ENCODE measurements around the gene C10orf120.
A peak's percentile ranks its signal among the peaks of the same experiment; 100 is the strongest.

The C10orf120 gene

GRCh38 chr10:122658356-122659049 lies 41.1 kb downstream of the C10orf120 start:
- DNase-seq, result peak; percentile 25

DNA sequence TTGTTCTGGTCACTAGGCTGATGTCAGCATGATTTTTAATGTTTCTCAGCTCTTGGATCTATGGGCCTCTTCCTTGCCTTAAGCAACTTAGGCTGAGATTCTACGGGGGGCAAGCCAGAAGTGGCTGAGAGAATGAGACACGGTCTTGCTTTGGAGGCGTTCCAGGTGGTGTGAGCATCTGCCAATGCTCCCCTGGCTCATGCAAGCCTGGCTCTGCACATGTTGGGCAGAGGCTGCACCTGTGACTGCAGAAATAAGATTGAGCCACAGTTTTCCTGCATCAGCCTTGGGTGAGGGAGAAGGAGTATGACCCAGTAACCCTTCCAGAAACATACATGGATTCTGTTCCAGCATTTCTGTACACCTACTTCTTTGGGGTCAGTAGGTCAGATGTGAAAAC lies 41.9 kb downstream of the C10orf120 start:
- DNase-seq, result peak; percentile 34

GRCh38 chr10:122657255-122657654 lies 42.4 kb downstream of the C10orf120 start:
- DNase-seq, result peak; percentile 31

DNA sequence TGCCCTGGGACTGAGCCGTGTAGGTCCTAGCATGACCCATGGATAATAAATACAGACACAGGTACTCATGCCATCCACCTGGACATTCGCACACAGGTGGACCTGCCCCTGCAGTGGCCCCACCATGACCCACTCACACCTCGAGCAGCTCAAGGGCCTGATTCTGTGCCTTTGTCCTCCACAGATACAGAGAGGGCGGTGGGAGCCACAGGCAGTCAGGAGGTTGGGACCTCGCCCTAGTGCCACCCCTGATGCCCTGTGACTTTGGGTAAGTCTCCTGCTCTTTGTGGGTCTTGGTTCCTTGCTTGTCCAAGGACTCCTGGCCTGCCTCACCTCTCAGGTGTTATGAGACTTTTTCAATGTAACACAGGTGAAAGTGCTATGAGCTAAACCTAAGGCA lies 42.9 kb downstream of the C10orf120 start:
- DNase-seq, result no peak

GRCh38 chr10:122656308-122656705 lies 43.3 kb downstream of the C10orf120 start:
- DNase-seq, result peak; percentile 2

GRCh38 chr10:122655524-122656307 lies 43.9 kb downstream of the C10orf120 start:
- peak; percentile 27 for DNase-seq

DNA sequence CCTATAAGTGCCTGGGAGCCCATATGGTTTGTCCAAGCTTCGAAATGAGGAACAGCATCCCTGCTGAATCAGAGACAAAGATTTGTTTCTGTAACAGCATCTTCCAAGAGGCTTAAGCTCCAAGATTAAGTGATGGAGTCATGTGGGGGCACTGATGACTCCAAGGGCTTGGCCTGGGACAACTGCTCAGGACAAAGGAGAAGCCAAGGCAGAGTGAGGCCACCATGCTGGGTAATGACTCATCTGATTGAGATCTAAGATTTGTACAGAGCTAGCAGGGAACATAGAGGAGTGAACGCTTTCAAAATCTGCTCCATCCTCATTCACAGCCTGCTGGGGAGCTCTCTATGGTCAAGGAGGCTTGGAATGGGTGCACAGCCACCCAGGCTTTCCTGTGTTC lies 49.3 kb downstream of the C10orf120 start:
- DNase-seq, result peak; percentile 16

- DNase-seq, result peak; percentile 38
These were observed 49.7 kb downstream of the C10orf120 start for GRCh38 chr10:122649903-122650302.

DNA sequence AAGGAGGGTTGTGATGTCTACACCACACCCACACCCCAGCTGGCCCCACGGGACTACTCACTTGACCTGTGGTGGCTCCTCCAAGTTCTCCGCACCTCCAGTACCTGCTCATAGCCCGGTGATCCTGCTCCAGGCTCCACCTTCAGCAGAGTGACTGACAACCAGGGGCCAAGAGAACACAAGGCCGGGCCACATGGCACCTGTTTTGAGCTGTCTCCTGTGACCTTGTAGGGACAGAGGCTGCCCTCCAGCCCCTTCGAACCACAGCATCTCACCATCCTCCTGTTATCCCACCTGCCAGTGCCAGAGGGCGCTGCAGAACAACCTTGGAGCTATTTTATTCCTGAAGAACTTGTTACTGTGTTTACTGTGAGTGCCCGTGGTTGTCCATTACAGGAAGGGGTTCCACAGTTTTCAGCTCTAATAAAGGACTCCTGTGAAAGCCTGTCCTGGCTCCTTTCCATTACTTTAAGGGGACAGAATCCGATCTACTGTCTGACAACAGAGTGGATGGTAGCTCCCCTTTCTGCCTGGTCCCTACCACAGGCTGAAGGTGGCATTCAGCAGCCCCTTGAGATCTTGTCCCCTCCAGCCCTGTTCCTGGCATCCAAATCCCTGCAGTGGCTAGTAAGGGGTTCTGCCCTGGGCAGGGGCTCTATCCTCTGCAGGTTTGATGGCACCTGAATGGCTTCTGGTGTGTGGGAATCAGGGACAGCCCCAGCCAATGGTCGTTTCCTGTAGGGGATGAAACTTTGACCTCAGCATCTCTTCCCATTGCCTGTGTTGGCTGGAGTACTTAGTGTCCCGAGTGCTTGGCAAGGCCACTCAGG lies 50.8 kb downstream of the C10orf120 start:
- DNase-seq, result peak; percentile 63

All from activated effector memory CD4-positive, alpha-beta T cell treated with anti-CD3 and anti-CD28 coated beads, Interleukin-2, amount 50 U/mL, for 16 hours (primary cell).